CD4-positive, alpha-beta T cell treated with Interleukin-4 for 1 hour (primary cell): Measurements from ENCODE around the gene NDOR1.
"Not testable (repeated sequence)": the region's sequence is repeated elsewhere in the genome, so short reads cannot be mapped to it uniquely, and the experiment has no call there.

ENCODE experiments used
- DNase-seq, 2 donors: peaks; one replicate each; pipeline ENCODE4 v3.0.0-alpha.2; 2020 to 2022

The NDOR1 gene

DNA sequence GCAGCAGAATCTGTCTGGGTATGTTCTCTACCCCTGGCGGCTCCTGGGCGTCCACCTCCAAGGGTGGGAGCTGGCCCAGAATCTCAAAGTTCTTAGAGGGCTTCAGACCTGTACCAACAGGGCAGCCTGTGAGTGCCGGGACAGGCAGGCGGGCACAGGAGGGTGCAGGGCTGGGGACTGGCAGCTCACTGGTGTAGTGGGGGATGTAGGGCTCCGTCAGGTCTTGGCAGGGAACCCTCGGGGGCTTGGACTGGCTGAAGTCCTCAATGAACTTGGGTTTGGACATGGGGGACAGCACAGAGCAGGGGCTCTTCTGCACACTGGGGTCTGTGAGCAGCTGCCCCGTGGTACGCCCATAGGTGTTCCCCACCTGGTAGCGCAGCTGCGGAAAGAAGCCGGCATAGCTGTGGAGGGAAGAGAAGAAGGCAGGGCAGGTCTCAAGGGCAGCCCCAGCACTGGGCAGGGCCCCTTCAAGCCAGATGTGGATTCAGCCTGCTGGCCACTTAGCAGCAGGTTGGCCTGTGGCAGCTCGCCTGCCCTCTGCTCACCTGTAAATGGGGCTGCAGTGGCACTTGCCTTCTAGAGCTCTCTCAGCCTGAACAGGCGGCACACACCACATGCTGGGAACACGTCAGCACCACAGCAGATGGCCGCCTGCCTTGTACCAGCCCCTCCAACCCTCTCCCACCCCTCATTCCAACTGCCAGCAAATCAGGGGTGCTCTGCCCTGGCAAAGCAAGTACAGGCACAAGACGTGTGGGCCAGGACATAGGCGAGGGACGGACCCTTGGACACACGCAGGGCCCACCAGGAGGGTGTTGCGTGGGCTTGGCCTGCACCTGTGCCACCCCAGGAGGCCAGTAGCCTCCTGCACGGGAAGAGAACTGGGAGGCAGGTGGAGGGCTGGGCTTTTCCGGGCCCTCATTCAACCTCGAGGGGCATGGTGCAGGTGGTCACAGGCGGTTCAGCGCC, 40.2 kb downstream of the NDOR1 start:
- no peak for DNase-seq

- no peak for DNase-seq
Observed at GRCh38 chr9:137247135-137247915, 41.8 kb downstream of the NDOR1 start.

DNA sequence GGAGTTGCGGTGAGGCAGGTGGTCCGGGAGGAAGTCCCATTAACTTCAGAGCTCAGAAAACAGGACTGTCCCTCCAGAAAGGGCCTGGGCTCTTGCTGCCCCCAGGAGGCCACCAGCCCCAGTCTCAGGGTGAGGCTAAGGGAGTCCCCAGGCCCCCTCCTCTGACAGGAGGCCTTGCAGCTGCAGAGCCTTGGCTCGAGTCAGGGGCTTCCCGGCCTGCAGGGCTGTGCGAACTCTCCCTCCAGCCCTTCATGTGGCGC, 42.3 kb downstream of the NDOR1 start:
- DNase-seq, result no peak

DNA sequence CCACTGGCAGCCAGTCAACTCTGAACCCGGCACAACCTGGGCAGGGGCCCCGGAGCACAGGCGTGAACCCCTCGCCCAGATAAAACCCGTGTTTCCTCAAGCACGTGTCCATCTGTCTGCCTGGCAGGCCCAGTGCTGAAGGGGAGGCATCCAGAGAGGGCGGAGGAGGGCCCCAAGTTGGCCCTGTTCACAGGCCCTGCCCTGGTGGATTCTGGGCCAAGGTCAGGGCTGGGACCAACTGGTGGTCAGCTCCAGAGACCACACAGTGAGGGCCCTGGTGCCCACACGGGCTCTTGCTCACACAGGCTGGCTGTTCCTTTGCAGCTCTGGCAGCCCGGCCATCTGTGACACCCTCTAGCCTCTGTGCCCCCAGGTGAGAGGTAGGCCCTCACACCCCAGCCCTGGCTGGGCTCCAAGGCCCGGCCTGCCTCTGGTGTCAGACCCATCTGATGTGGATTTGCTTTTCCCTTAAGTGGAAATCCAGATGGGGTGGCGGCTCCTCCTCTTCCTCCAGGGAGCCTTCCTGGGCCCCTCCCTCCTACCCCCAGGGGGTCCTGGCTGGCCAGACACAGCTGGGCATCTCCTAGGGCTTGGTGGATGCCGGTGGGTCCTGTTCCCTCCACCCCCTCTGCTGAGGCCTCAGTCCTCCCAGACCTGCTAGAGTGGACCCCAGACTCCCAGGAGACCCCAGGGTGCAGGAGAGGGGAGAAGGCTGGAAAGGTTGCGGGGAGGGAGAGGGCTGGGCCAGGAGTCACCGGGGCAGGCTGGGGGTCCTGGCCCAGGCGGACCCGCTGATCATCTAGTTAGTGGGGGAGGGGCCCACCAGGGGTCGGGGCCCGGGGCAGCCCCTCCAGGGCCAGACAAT, 45.1 kb downstream of the NDOR1 start:
- DNase-seq, result no peak

- DNase-seq, result no peak
Observed at GRCh38 chr9:137251194-137251461, 45.6 kb downstream of the NDOR1 start, which contains the start of gene STPG3. Gene STPG3, plus strand, starts transcription at chr9:137251286. Its CDS starts 1 bp downstream, at chr9:137251287.

- no peak for DNase-seq
Observed at GRCh38 chr9:137251490-137252268, 46.2 kb downstream of the NDOR1 start.

DNA sequence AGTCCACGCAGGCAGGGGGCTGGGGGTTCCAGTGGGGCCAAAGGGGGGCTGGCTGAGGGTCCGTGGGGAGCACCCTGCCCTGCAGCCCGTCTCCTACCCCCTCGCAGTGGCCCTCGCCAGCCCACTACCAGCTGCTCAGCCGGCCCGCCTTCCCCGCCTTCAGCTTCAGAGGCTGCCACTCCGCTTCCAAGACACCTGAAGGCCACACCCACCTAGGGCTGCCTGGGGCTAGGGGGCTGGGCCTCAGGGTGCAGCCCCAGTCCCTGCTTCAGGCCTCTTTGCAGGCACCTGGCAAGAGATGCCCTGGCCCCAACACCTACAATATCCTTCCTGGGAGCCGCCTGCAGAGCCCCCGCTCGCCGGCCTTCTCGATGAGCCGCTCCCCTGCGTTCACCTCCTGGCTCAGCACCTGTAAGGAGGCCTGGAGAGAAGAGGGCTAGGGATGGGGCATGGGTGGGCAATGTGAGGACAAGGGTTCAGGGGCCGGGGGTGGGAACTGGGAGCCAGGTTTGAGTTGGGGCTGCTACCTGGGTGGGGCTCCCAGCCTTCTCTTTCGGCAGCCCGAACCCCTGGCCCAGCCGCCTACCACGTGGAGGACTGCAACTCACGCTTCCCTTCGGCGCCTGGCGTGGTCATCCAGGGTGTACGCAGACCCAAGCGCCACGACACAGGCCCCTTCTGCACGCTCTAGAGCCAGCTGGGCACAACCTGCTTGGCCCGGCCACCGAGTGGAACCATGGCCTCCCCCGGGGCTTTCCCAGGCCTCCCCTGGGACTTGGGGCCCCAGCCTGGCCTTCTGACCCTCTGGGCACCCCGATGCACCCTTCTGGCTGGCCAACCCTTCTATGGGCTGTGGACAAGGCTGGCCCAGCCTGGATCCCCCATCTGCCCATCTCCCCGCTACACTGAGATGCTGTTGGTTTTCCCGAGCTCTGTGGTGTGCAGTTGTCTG, 47.3 kb downstream of the NDOR1 start:
- DNase-seq, result no peak

- no peak for DNase-seq
Observed at GRCh38 chr9:137253717-137254623, 48.5 kb downstream of the NDOR1 start.

DNA sequence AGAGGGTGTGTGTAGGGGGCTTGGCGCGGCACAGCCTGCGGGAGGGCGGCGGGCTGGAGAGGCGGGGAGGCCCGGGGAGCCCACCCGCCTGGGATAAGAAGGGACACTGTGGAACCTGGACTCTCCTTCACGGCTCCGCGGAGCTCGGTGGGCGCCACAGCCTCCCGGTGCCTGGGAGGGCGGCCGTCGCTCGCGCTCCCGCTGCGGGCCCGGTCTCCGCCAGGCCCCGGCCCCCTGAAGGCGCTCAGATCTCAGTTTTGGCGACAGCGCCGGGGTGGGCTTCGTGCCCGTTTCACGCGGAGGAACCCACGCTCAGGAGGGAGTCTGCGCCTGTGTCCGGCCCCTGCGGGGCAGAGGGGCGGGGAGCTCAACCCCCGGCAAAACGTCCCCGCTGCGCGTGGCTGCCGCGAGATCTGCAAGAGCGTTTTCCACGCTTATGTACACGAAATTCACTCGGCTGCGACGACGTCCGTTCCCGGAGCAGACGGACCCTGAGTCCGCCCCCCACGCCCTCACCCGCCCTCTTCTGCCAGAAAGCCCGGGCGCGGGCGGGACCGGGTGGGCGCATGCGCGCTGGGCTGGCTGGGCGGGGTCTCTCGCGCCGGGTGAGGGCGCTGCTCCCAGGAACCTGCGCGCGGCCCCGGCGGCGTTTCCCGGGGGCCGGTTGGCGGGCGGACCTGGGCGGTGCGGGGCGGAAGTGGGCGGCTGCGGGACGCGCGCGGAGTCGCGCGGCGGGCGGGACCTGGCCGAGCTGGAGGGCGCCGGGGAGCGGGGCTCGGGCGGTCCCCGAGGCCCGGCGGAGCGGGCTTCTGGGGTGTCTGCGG, 49.3 kb downstream of the NDOR1 start, which contains the start of gene NELFB:
NELFB (plus strand) TSS at position 704 of the 824 bp plus-strand sequence.
- DNase-seq, result peak; percentile 92 to 95

DNA sequence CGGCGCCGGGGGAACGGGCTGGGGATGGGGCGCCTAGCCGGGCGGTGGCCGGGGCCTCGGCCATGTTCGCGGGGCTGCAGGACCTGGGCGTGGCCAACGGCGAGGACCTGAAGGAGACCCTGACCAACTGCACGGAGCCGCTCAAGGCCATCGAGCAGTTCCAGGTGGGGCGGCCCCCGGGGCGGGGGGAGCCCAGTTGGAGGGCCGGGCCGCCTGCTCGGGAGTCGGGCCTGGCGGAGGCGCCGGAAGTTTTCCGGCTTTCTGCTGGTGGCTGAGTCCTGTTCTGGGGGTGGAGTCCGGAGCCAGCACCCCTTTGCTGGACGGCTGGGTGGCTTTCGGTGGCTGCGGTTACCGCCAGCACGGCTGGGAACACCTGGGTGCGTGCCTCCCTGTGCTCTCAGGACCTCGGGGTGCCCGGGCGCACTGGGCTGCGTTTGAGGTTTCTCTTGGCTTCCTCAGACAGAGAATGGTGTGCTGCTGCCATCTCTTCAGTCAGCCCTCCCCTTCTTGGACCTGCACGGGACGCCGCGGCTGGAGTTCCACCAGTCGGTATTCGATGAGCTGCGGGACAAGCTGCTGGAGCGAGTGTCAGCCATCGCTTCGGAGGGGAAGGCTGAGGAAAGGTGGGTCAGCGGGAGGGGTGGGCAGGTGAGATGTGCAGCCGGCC, 50.1 kb downstream of the NDOR1 start:
- no peak for DNase-seq

DNA sequence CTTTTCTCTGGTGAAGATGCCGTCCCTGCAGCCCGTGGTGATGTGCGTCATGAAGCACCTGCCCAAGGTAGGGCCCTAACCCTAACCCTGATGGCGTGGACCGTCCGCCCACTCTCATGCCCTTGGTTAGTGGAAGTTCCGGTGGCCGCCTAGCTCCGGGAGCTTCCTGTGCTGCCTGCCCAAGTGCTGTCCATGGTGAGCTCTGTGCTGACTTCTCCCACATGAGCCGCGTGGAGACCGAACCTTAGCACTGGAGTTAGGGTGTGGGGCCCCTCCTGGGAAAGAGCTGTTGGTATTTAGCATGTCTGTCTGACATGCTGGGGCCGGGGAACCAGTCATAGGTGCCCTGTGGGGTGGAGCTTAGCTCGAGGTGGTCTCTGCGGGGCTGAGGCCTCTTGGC, 50.9 kb downstream of the NDOR1 start:
- DNase-seq, result no peak

DNA sequence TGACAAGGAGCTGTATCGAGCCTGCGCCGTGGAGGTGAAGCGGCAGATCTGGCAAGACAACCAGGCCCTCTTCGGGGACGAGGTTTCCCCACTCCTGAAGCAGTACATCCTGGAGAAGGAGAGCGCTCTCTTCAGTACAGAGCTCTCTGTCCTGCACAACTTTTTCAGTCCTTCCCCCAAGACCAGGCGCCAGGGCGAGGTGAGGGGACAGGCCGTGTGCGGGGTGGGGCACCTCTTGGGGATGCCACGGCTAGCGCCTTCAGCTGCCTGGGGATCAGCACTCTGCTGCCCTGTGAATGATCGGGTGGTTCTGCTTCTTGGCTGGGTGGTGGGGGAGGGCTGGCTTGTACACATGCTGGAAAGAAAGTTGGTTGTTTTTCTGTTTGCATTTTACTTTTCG, 51.4 kb downstream of the NDOR1 start:
- no peak for DNase-seq

GRCh38 chr9:137262173-137262908, 56.8 kb downstream of the NDOR1 start:
- DNase-seq, result not testable (repeated sequence)

- no peak for DNase-seq
Observed at GRCh38 chr9:137262909-137263285, 57.4 kb downstream of the NDOR1 start.

DNA sequence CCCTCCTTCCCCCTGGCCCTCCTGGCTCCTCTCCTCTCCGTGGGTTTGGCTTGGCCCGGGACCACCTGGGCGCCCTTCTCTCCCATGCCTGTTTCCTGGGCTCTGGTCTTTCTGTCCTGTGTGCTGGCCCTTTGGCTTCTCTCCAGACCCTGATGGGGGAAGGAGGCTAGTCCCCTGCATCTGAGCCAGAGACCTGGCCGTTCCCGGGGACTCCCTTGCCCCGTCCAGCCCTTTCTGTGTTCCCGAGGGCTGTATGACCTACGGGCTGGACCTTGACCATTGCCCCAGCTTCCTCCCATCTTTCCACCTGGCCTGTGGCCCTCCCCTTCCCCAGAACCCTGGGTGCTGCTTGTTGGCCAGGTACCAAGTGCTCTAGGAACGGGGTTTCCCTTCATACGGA, 58.0 kb downstream of the NDOR1 start:
- no peak for DNase-seq

DNA sequence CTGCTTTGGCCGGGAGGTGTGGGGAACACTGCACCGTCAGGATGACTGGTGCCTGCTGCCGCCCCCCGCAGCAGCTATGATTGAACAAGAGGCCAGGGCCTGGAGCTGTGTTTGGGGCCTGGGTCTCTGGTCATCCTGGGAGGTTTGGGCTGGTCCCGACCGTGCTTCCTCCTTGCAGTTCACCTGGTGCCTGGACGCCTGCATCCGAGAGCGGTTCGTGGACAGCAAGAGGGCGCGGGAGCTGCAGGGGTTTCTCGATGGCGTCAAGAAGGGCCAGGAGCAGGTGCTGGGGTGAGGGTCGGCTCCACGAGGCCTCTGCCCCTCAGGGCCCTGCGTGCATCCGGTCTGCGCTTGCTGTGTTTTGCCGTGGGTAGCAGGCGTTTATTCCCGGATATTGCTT, 58.6 kb downstream of the NDOR1 start:
- DNase-seq, result no peak

- no peak for DNase-seq
Observed at GRCh38 chr9:137265496-137266161, 60.1 kb downstream of the NDOR1 start.
